Measurements from ENCODE around the gene HEPACAM.
A peak's percentile ranks its signal among the peaks of the same experiment; 100 is the strongest.

Gene HEPACAM

DNA sequence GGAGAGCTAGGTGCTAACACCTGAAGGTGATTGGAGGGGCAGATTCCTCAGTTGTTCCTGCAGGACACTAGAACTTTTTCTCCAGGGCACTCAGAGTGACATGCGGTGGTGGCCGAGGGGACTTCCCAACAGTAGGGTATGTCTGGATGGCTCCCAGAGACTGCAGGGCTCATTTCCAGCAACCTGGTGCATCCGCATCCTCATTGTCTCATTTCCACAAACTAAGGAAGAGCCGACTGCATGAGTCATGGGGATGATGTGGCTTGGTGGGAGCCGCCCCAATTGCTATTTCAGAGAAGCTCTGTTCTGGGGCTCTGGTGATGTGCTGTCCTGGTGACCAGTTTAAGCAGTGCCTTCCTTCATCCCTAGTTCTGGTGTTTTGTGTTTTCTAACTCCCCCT, 35.4 kb downstream of the HEPACAM start:
- no peak overlapping the region for H3K4me3 ChIP-seq (ENCODE audit: low read length)
- TF ChIP-seq CTCF (conservative IDR thresholded peaks at IDR 0.05; ENCODE audit: low read length), result no peak
- DNase-seq (ENCODE audit: low read depth), result peak; percentile 90

GRCh38 chr11:124899383-124900145, 36.3 kb downstream of the HEPACAM start:
- TF ChIP-seq CTCF (conservative IDR thresholded peaks at IDR 0.05; ENCODE audit: low read length), result no peak
- no peak overlapping the region for H3K4me3 ChIP-seq (ENCODE audit: low read length)
- no peak for DNase-seq (ENCODE audit: low read depth)

DNA sequence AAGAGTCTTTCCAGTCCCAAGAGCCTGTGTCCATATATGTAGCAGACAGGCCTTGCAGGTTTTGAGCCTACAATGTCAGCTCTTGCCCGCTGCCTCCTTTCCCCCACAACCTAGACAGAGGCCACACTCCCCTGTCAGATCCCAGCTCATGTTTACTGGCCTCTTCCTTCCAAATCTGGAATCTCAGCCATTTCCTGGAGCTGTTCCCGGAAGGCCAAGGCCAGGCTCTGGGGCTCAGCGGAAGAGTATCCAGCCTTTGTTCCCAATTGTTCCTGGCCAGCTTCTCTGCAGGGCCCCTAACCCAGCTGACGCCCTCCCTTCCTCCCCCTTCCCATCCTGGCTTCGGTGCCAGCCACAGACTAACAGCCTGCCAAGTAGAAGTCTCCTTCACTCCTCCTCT, 37.1 kb downstream of the HEPACAM start:
- TF ChIP-seq CTCF (conservative IDR thresholded peaks at IDR 0.05; ENCODE audit: low read length), result no peak
- peak; percentile 74 for DNase-seq (ENCODE audit: low read depth)
- H3K4me3 ChIP-seq (ENCODE audit: low read length), result no peak overlapping the region; the same call in 1 of the 2 replicates

- DNase-seq (ENCODE audit: low read depth), result peak; percentile 91
- peak; percentile 21; the same call in 1 of the 2 replicates for TF ChIP-seq CTCF (conservative IDR thresholded peaks at IDR 0.05; ENCODE audit: low read length)
- no peak overlapping the region for H3K4me3 ChIP-seq (ENCODE audit: low read length)
Measured at GRCh38 chr11:124898263-124898680, 37.6 kb downstream of the HEPACAM start.

GRCh38 chr11:124897674-124898262, 38.1 kb downstream of the HEPACAM start, which contains the start of gene ROBO4:
ROBO4 (minus strand) TSS chr11:124897865; CDS start chr11:124897795, 70 bp downstream.
- DNase-seq (ENCODE audit: low read depth), result no peak
- no peak within 1 kb of the TSS for H3K4me3 ChIP-seq (ENCODE audit: low read length)
- no peak; the same call in 1 of the 2 replicates for TF ChIP-seq CTCF (conservative IDR thresholded peaks at IDR 0.05; ENCODE audit: low read length)

GRCh38 chr11:124896821-124897391, 38.9 kb downstream of the HEPACAM start:
- no peak for DNase-seq (ENCODE audit: low read depth)
- H3K4me3 ChIP-seq (ENCODE audit: low read length), result no peak overlapping the region
- no peak for TF ChIP-seq CTCF (conservative IDR thresholded peaks at IDR 0.05; ENCODE audit: low read length)

All from AG10803 (cell line).